ENCODE results near the gene FAM90A1. TPM values are rescaled to one million over a fixed set of nuclear protein-coding genes. Genes with fewer than 3 reads are reported as not detected.
"Not testable (repeated sequence)": the region's sequence is repeated elsewhere in the genome, so short reads cannot be mapped to it uniquely, and the experiment has no call there.

Gene FAM90A1
- total and polyA plus RNA-seq, 2 donors (not counting 1 experiment from before 2014, with no cell fraction given) = 0.27 to 0.34 TPM

GRCh38 chr12:8264236-8264635 lies 36.8 kb upstream of the FAM90A1 start:
- H3K4me3 ChIP-seq (ENCODE audit: control extremely low read depth in 1 of 5, extremely low read depth in 1 of 5, insufficient read depth in 1 of 5, low read depth in 2 of 5, low read length in 4 of 5); intact Hi-C loops (cut with micrococcal nuclease); H3K79me2 ChIP-seq (ENCODE audit: control insufficient read depth, insufficient read depth, low read length); H3K4me2 ChIP-seq (replicated peaks; ENCODE audit: low read depth, low read length, poor library complexity, severe bottlenecking); H3K27me3 ChIP-seq (replicated peaks in 1 of 4; ENCODE audit: control extremely low read depth in 1 of 4, control insufficient read depth in 3 of 4, insufficient read depth in 4 of 4, low read length in 3 of 4); H3K4me3 Mint-ChIP-seq; CTCF ChIA-PET; ATAC-seq (ENCODE audit: low read depth); H3K4me1 ChIP-seq (ENCODE audit: control insufficient read depth in 2 of 2, insufficient read depth in 2 of 2, low read length in 2 of 2); H3K27ac ChIP-seq (ENCODE audit: low read length in 2 of 2); H3K36me3 ChIP-seq (replicated peaks in 1 of 2; ENCODE audit: control extremely low read depth in 1 of 2, control insufficient read depth in 1 of 2, extremely low read depth in 1 of 2, insufficient read depth in 2 of 2, low read length in 1 of 2); DNase-seq; H3K9me3 Mint-ChIP-seq (ENCODE audit: insufficient read depth); H4K20me1 ChIP-seq (ENCODE audit: control insufficient read depth, insufficient read depth, low read length, poor library complexity, severe bottlenecking); H2AFZ ChIP-seq (ENCODE audit: insufficient read depth, low read depth, low read length, poor library complexity, severe bottlenecking); H3K27me3 Mint-ChIP-seq; H3K9ac ChIP-seq (ENCODE audit: low read length); H3K4me1 Mint-ChIP-seq; POLR2A ChIA-PET; H3K27ac Mint-ChIP-seq; H3K9me3 ChIP-seq (ENCODE audit: control extremely low read depth in 1 of 3, control insufficient read depth in 2 of 3, insufficient read depth in 1 of 3, low read length in 2 of 3): not testable (repeated sequence)
- 88% methylated on average over 7 of the region's 7 CpGs for WGBS (ENCODE audit: insufficient coverage)

DNA sequence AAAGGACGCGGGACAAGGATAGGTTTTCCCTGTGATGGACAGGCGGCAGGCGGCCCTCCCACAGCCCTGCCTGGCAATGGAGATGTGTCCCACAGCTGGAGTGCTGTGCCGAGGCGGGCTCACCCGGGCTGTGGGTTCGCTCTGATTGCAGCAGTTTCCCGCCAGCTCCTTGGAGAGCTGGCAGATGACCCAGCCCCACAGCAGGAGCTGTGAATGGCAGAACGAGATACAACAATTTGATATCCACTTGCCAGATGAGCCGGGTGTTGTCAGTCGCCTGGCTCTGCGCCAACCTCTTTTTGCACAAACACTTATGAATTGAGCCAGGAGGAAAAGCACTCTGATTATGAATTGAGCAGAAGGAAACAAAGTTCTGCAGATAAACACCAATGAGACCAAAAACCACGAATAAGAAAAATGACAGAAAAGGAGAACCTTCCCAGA lies 33.7 kb upstream of the FAM90A1 start:
- H3K9ac ChIP-seq (ENCODE audit: low read length); H3K9me3 ChIP-seq (ENCODE audit: control extremely low read depth in 1 of 3, control insufficient read depth in 2 of 3, insufficient read depth in 1 of 3, low read length in 2 of 3); POLR2A ChIA-PET; CTCF ChIA-PET; H3K27ac Mint-ChIP-seq; H2AFZ ChIP-seq (ENCODE audit: insufficient read depth, low read depth, low read length, poor library complexity, severe bottlenecking); ATAC-seq (ENCODE audit: low read depth); H3K4me2 ChIP-seq (replicated peaks; ENCODE audit: low read depth, low read length, poor library complexity, severe bottlenecking); H3K36me3 ChIP-seq (replicated peaks in 1 of 2; ENCODE audit: control extremely low read depth in 1 of 2, control insufficient read depth in 1 of 2, extremely low read depth in 1 of 2, insufficient read depth in 2 of 2, low read length in 1 of 2); H4K20me1 ChIP-seq (ENCODE audit: control insufficient read depth, insufficient read depth, low read length, poor library complexity, severe bottlenecking); H3K4me1 ChIP-seq (ENCODE audit: control insufficient read depth in 2 of 2, insufficient read depth in 2 of 2, low read length in 2 of 2); H3K9me3 Mint-ChIP-seq (ENCODE audit: insufficient read depth); H3K27me3 Mint-ChIP-seq; H3K27ac ChIP-seq (ENCODE audit: low read length in 2 of 2); H3K4me3 ChIP-seq (ENCODE audit: control extremely low read depth in 1 of 5, extremely low read depth in 1 of 5, insufficient read depth in 1 of 5, low read depth in 2 of 5, low read length in 4 of 5); intact Hi-C loops (cut with micrococcal nuclease); H3K4me3 Mint-ChIP-seq; H3K4me1 Mint-ChIP-seq; DNase-seq; H3K27me3 ChIP-seq (replicated peaks in 1 of 4; ENCODE audit: control extremely low read depth in 1 of 4, control insufficient read depth in 3 of 4, insufficient read depth in 4 of 4, low read length in 3 of 4); H3K79me2 ChIP-seq (ENCODE audit: control insufficient read depth, insufficient read depth, low read length): not testable (repeated sequence)
- WGBS (ENCODE audit: insufficient coverage) = 78% methylated on average over 8 of the region's 14 CpGs

GRCh38 chr12:8256356-8256755 lies 28.9 kb upstream of the FAM90A1 start:
- POLR2A ChIA-PET; H3K27ac ChIP-seq (ENCODE audit: low read length in 2 of 2); H3K4me1 ChIP-seq (ENCODE audit: control insufficient read depth in 2 of 2, insufficient read depth in 2 of 2, low read length in 2 of 2); H3K4me1 Mint-ChIP-seq; H3K79me2 ChIP-seq (ENCODE audit: control insufficient read depth, insufficient read depth, low read length); H3K27ac Mint-ChIP-seq; H3K27me3 ChIP-seq (replicated peaks in 1 of 4; ENCODE audit: control extremely low read depth in 1 of 4, control insufficient read depth in 3 of 4, insufficient read depth in 4 of 4, low read length in 3 of 4); H3K9me3 ChIP-seq (ENCODE audit: control extremely low read depth in 1 of 3, control insufficient read depth in 2 of 3, insufficient read depth in 1 of 3, low read length in 2 of 3); H3K4me3 Mint-ChIP-seq; DNase-seq; H3K4me2 ChIP-seq (replicated peaks; ENCODE audit: low read depth, low read length, poor library complexity, severe bottlenecking); ATAC-seq (ENCODE audit: low read depth); H3K9me3 Mint-ChIP-seq (ENCODE audit: insufficient read depth); H3K9ac ChIP-seq (ENCODE audit: low read length); H4K20me1 ChIP-seq (ENCODE audit: control insufficient read depth, insufficient read depth, low read length, poor library complexity, severe bottlenecking); H3K27me3 Mint-ChIP-seq; H3K4me3 ChIP-seq (ENCODE audit: control extremely low read depth in 1 of 5, extremely low read depth in 1 of 5, insufficient read depth in 1 of 5, low read depth in 2 of 5, low read length in 4 of 5); H2AFZ ChIP-seq (ENCODE audit: insufficient read depth, low read depth, low read length, poor library complexity, severe bottlenecking); intact Hi-C loops (cut with micrococcal nuclease); H3K36me3 ChIP-seq (replicated peaks in 1 of 2; ENCODE audit: control extremely low read depth in 1 of 2, control insufficient read depth in 1 of 2, extremely low read depth in 1 of 2, insufficient read depth in 2 of 2, low read length in 1 of 2); CTCF ChIA-PET: not testable (repeated sequence)
- WGBS (ENCODE audit: insufficient coverage) = 44% methylated on average over 5 of the region's 5 CpGs

GRCh38 chr12:8254705-8255104 lies 27.3 kb upstream of the FAM90A1 start:
- WGBS (ENCODE audit: insufficient coverage) = 96% methylated on average over 6 of the region's 9 CpGs
- H3K4me1 Mint-ChIP-seq; H4K20me1 ChIP-seq (ENCODE audit: control insufficient read depth, insufficient read depth, low read length, poor library complexity, severe bottlenecking); H3K4me3 ChIP-seq (ENCODE audit: control extremely low read depth in 1 of 5, extremely low read depth in 1 of 5, insufficient read depth in 1 of 5, low read depth in 2 of 5, low read length in 4 of 5); intact Hi-C loops (cut with micrococcal nuclease); H3K27me3 ChIP-seq (replicated peaks in 1 of 4; ENCODE audit: control extremely low read depth in 1 of 4, control insufficient read depth in 3 of 4, insufficient read depth in 4 of 4, low read length in 3 of 4); H3K9me3 Mint-ChIP-seq (ENCODE audit: insufficient read depth); H3K4me2 ChIP-seq (replicated peaks; ENCODE audit: low read depth, low read length, poor library complexity, severe bottlenecking); H3K79me2 ChIP-seq (ENCODE audit: control insufficient read depth, insufficient read depth, low read length); H3K27ac Mint-ChIP-seq; H3K9ac ChIP-seq (ENCODE audit: low read length); CTCF ChIA-PET; H3K27ac ChIP-seq (ENCODE audit: low read length in 2 of 2); DNase-seq; H3K4me1 ChIP-seq (ENCODE audit: control insufficient read depth in 2 of 2, insufficient read depth in 2 of 2, low read length in 2 of 2); H3K27me3 Mint-ChIP-seq; POLR2A ChIA-PET; ATAC-seq (ENCODE audit: low read depth); H2AFZ ChIP-seq (ENCODE audit: insufficient read depth, low read depth, low read length, poor library complexity, severe bottlenecking); H3K9me3 ChIP-seq (ENCODE audit: control extremely low read depth in 1 of 3, control insufficient read depth in 2 of 3, insufficient read depth in 1 of 3, low read length in 2 of 3); H3K4me3 Mint-ChIP-seq; H3K36me3 ChIP-seq (replicated peaks in 1 of 2; ENCODE audit: control extremely low read depth in 1 of 2, control insufficient read depth in 1 of 2, extremely low read depth in 1 of 2, insufficient read depth in 2 of 2, low read length in 1 of 2): not testable (repeated sequence)

Measured in B cell (primary cell).